Measurements from ENCODE around the gene ANKS1B. TPM values are rescaled to one million over a fixed set of nuclear protein-coding genes. Genes with fewer than 3 reads are reported as not detected.

The ANKS1B gene
- total RNA-seq, 4 donors from 2014 or later: 4.9 to 15.4 (median 9.4) TPM

DNA sequence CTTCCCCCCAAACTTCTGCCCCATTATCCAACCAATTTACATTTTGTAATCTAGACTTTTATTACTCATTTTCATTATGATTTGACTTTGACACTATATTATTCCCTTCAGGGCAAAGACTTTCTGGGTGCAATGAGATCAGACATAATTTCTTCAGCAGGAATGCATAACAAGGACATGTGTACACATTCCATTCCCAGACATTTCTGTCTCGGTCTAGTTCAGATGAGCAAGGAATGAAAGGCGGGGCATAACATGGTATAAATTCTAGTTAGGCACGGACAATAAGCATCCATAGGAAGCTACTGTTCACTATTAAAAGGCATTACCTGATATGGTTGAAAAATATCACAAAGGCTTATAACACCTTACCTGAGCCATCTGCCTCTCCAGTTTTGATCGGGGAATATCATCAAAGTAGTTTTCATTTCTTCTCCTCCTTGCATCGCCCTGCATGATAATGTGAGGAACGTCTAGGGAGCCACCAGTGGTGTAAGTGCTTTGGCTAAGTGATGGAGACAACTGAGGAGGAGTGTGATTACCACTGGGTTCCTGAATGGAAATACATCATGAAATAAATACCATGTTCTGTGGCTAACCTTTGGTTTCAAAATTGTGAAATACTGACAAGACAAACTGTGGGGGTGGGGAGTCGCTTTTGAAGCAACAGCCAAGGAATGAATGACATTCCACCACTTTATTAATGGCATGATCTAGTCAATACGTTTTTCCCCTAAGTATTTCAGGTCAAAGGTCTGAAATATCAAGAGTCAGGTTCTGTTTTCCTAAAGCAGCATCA, 1155.7 kb downstream of the ANKS1B start:
- WGBS: 74% methylated on average over 8 of the region's 8 CpGs
- H3K27me3 ChIP-seq: no peaks in the 10 kb centered on the region
- no peak for DNase-seq (ENCODE audit: low spot score in 2 of 2)
- no peaks in the 10 kb centered on the region for H3K9me3 ChIP-seq
- TF ChIP-seq EP300 (IDR thresholded peaks at IDR 0.05) (no peak), POLR2A (IDR thresholded peaks at IDR 0.05) (no peak), POLR2AphosphoS5 (IDR thresholded peaks at IDR 0.05) (no peak)
- TF ChIP-seq, protein P1, sequence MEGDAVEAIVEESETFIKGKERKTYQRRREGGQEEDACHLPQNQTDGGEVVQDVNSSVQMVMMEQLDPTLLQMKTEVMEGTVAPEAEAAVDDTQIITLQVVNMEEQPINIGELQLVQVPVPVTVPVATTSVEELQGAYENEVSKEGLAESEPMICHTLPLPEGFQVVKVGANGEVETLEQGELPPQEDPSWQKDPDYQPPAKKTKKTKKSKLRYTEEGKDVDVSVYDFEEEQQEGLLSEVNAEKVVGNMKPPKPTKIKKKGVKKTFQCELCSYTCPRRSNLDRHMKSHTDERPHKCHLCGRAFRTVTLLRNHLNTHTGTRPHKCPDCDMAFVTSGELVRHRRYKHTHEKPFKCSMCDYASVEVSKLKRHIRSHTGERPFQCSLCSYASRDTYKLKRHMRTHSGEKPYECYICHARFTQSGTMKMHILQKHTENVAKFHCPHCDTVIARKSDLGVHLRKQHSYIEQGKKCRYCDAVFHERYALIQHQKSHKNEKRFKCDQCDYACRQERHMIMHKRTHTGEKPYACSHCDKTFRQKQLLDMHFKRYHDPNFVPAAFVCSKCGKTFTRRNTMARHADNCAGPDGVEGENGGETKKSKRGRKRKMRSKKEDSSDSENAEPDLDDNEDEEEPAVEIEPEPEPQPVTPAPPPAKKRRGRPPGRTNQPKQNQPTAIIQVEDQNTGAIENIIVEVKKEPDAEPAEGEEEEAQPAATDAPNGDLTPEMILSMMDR (IDR thresholded peaks at IDR 0.05): no peak
- H3K4me3 ChIP-seq: no peak overlapping the region
- no peaks in the 10 kb centered on the region for H3K4me1 ChIP-seq
- no peaks in the 10 kb centered on the region for H3K36me3 ChIP-seq
- no peak overlapping the region for H3K27ac ChIP-seq

DNA sequence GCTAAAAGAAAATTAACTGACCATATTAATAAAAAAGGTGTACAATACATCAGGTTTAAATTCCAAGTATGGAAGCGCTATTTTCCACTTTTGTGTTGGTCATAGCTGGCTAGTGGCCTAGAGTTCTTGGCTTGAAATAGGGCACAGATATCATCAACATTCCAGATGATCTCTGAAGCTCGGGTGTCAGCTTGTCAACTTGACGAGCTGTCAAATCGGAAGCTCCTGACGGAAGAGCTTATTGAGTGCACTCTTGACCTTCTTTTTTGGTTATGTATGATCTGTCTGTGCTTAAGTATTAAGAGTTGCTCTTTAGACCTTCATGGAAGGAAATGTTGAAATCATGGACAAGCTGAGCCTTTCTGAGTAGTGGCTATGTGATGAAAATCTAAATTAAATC, 1161.7 kb downstream of the ANKS1B start:
- Histone ChIP-seq H3K4me3 (no peak overlapping the region), H3K27ac (no peak overlapping the region), H3K9me3 (no peaks in the 10 kb centered on the region), H3K27me3 (no peaks in the 10 kb centered on the region), H3K36me3 (no peaks in the 10 kb centered on the region), H3K4me1 (no peaks in the 10 kb centered on the region)
- 43% methylated on average over 5 of the region's 5 CpGs for WGBS
- TF ChIP-seq POLR2A (IDR thresholded peaks at IDR 0.05): no peak
- TF ChIP-seq EP300 (IDR thresholded peaks at IDR 0.05): no peak
- no peak for TF ChIP-seq POLR2AphosphoS5 (IDR thresholded peaks at IDR 0.05)
- TF ChIP-seq, protein P1 (IDR thresholded peaks at IDR 0.05): no peak
- DNase-seq (ENCODE audit: low spot score in 2 of 2): no peak

DNA sequence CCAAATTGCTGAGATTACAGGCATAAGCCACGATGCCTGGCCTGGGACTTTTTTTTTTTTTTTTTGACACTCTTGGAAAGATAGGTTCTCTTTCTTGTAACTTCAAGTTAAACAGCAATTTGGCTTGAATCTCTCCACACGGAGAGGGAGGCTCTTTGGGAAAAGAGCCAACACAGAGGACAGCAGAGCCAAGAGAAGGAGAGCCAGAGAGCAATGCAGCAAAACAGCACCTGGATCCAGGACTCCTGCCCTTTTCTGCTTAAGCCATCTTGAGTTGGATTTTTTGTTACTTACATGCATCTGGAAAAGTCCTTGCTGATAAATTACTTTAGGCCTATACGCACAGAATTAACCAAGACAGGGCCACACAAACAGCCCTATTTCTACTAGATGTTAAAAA, 1162.9 kb downstream of the ANKS1B start:
- Histone ChIP-seq H3K27me3 (no peaks in the 10 kb centered on the region), H3K4me3 (no peak overlapping the region), H3K36me3 (no peaks in the 10 kb centered on the region), H3K9me3 (no peaks in the 10 kb centered on the region), H3K4me1 (no peaks in the 10 kb centered on the region), H3K27ac (no peak overlapping the region)
- 33% methylated on average over 3 of the region's 3 CpGs for WGBS
- no peak for DNase-seq (ENCODE audit: low spot score in 2 of 2)
- TF ChIP-seq POLR2A (IDR thresholded peaks at IDR 0.05) (no peak), POLR2AphosphoS5 (IDR thresholded peaks at IDR 0.05) (no peak), EP300 (IDR thresholded peaks at IDR 0.05) (no peak)
- TF ChIP-seq, protein P1 (IDR thresholded peaks at IDR 0.05): no peak

DNA sequence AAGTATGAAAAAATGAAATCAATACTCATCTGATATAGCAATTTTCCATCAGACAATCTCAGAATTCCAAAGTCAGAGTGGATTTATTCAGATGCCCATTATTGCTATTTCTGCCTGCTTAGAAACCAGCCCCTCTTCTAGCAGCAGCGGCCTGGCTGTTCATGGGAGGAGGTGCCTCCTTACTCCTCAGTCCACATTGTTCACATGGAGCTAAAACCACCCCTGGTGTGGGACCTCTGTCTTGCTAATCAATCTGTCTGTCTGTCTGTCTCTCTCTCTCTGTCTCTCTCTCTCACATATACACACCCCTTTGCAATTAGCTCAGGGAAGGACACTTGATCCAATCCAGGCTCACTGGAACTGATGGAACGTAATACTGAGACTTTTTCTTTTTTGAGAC, 1163.5 kb downstream of the ANKS1B start:
- no peaks in the 10 kb centered on the region for H3K27me3 ChIP-seq
- no peaks in the 10 kb centered on the region for H3K36me3 ChIP-seq
- H3K4me3 ChIP-seq: no peak overlapping the region
- H3K9me3 ChIP-seq: no peaks in the 10 kb centered on the region
- TF ChIP-seq, protein P1 (IDR thresholded peaks at IDR 0.05): no peak
- TF ChIP-seq POLR2AphosphoS5 (IDR thresholded peaks at IDR 0.05) (no peak), EP300 (IDR thresholded peaks at IDR 0.05) (no peak), POLR2A (IDR thresholded peaks at IDR 0.05) (no peak)
- H3K4me1 ChIP-seq: no peaks in the 10 kb centered on the region
- H3K27ac ChIP-seq: no peak overlapping the region
- no peak for DNase-seq (ENCODE audit: low spot score in 2 of 2)
- WGBS: 83% methylated on average over 2 of the region's 2 CpGs

DNA sequence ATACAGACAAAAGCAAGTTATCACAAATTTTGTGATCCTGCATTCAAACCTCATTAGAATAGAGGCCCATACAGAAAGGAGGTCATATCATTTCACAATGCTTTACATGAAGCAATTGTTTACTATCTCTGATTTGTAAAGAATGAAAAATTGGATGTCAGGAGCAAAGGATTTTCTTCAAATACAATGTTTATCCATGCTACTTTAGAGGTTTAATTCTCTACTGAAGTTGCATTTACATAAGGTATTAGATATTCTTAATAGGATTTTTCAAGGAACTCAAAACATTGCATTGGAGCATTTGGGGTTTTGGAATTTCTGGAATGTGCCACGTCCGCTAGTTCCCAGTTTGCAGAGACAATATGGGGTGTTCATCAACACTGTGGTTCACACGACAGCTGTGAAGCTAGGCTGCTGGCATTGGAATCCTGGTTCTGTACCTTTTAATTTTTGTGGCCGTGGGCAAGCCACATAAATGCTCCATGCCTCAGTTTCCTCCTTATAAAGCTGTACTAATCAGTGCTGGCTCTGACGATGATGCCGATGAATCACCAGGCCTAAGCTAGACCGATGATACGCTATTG, 1164.8 kb downstream of the ANKS1B start:
- Histone ChIP-seq H3K9me3 (no peaks in the 10 kb centered on the region), H3K4me1 (no peaks in the 10 kb centered on the region), H3K27ac (no peak overlapping the region), H3K4me3 (no peak overlapping the region), H3K27me3 (no peaks in the 10 kb centered on the region), H3K36me3 (no peaks in the 10 kb centered on the region)
- DNase-seq (ENCODE audit: low spot score in 2 of 2): no peak
- no peak for TF ChIP-seq POLR2A (IDR thresholded peaks at IDR 0.05)
- no peak for TF ChIP-seq POLR2AphosphoS5 (IDR thresholded peaks at IDR 0.05)
- TF ChIP-seq EP300 (IDR thresholded peaks at IDR 0.05): no peak
- TF ChIP-seq, protein P1 (IDR thresholded peaks at IDR 0.05): no peak
- WGBS: 72% methylated on average over 8 of the region's 8 CpGs

Measured in suprapubic skin (tissue), 4 donors.